CD4-positive, alpha-beta T cell treated with Interleukin-10 for 1 hour (primary cell): ENCODE data around the gene POLG2.
"Not testable (repeated sequence)": the region's sequence is repeated elsewhere in the genome, so short reads cannot be mapped to it uniquely, and the experiment has no call there.

Experiments
- DNase-seq: peaks from one replicate; pipeline ENCODE4 v3.0.0-alpha.2; 2020

POLG2 gene

GRCh38 chr17:64505340-64506200, 8.7 kb upstream of the POLG2 start:
- DNase-seq = peak; percentile 92

GRCh38 chr17:64504769-64505339, 8.0 kb upstream of the POLG2 start:
- DNase-seq = no peak

- no peak for DNase-seq
Measured at GRCh38 chr17:64503821-64504768, 7.2 kb upstream of the POLG2 start.

GRCh38 chr17:64503341-64503740, 6.5 kb upstream of the POLG2 start:
- peak; percentile 10 for DNase-seq

- peak; percentile 12 for DNase-seq
Measured at GRCh38 chr17:64502809-64503208, 6.0 kb upstream of the POLG2 start.

GRCh38 chr17:64502021-64502420, 5.2 kb upstream of the POLG2 start:
- peak; percentile 20 for DNase-seq

- peak; percentile 22 for DNase-seq
Measured at GRCh38 chr17:64500862-64501765, 4.3 kb upstream of the POLG2 start.

- DNase-seq = peak; percentile 8
Measured at GRCh38 chr17:64500487-64500859, 3.6 kb upstream of the POLG2 start.

- DNase-seq = peak; percentile 26
Measured at GRCh38 chr17:64499805-64500486, 3.1 kb upstream of the POLG2 start.

- peak; percentile 30 for DNase-seq
Measured at GRCh38 chr17:64498308-64499203, 1.7 kb upstream of the POLG2 start.

GRCh38 chr17:64497565-64498035, 746 bp upstream of the POLG2 start:
- DNase-seq = no peak

GRCh38 chr17:64496348-64496785, 487 bp downstream of the POLG2 start:
- DNase-seq = no peak

GRCh38 chr17:64495300-64495699, 1.6 kb downstream of the POLG2 start:
- DNase-seq = not testable (repeated sequence)

- DNase-seq = no peak
Measured at GRCh38 chr17:64494121-64494520, 2.7 kb downstream of the POLG2 start.

- DNase-seq = peak; percentile 79
Measured at GRCh38 chr17:64492481-64493109, 4.3 kb downstream of the POLG2 start.

- no peak for DNase-seq
Measured at GRCh38 chr17:64491994-64492393, 4.9 kb downstream of the POLG2 start.

- peak; percentile 69 for DNase-seq
Measured at GRCh38 chr17:64491034-64491860, 5.6 kb downstream of the POLG2 start.

- DNase-seq = no peak
Measured at GRCh38 chr17:64488301-64488700, 8.6 kb downstream of the POLG2 start.

GRCh38 chr17:64484380-64484779, 12.5 kb downstream of the POLG2 start:
- DNase-seq = no peak
